A172 (cell line): ENCODE data around the gene KDM5C. TPM values are rescaled to one million over a fixed set of nuclear protein-coding genes. Genes with fewer than 3 reads are reported as not detected.

ENCODE experiments used
- DNase-seq: peaks from one replicate; pipeline ENCODE4 v3.0.0-alpha.2; 2015; ENCODE audit warnings: low spot score
- total RNA-seq: library from RNA; depleted of rRNA; stranded (reverse); fragments of >200 nt; shearing (Covaris generic); gene quantifications from 2 replicates; pipeline ENCODE4 v1.2.3, GENCODE V29; 2014; rRNA removed

The KDM5C gene
- 41.9 and 58.7 TPM in 2 replicates for total RNA-seq

DNA sequence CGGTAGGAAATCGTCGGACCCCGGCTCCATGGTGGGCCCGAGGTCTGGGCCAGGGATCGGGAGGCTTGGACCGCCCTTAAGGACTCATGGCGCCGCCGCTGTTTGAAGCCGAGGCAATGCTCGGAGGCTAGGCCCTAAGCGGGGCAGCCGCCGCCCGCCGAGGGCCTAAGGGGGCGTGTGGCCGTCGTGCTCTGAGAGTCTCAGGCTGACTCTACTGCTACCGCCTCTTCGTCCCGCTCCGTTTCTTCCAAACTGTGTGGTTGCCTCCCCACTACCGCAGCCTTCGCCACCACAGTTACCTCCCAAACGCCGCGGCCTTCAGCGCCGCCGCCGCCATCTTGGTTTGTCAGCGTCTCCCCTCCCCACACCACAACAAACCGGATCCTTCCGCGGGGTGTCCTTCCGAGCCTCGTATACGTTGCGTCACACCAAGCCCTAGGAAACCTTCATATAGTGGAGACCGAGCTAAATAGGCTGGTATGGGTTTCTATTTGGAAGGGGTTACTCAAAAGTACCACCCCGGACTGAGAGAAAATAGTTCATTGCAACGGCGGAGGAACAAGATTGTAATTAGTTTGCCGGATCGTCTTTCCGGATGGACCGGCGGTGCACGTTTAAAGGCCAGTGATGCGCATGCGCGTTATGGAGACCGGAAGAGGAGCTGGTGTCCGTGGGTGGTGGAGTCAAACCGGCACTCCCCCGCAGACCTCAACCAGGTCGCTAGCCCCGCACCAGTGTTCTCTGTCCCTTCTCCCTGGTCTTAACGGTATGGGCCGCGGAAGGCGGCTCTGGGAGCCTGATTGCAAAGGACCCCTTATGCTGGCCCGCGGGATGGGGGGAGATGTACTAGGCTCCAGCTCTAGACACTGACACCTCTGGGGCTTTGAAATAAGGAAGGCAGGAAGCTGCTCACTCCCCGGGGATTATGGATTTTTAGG lies at the start of gene KDM5C:
TSS of gene KDM5C (minus strand) at position 348 of the 938 bp plus-strand sequence. CDS start at position 30, 318 bp downstream.
- DNase-seq = peak; percentile 85

DNA sequence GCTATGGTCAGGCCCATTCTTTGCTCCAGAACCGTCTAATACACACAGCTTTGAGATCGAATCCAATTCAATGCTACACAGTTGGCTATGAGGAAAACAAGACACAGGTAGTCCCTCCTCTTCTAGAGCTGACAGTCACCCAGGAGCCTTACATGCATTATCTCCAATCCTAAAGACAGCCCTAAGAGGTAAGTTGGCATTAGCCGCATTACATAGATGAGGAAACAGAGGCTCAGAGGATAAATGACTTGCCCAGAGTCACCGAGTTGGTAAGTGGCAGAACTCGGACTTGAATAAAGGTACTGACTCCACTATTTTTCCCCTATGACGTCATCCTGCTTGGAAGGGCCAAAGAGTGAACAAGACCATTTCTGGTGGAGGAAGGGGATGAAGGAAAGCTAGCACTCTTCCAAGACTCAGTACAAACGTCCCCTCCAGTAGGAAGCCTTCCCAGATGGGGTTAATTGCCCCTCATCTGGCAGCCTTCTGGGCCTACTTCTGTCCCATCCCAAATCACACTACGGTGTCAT lies 47.9 kb upstream of the KDM5C start:
- DNase-seq = no peak

DNA sequence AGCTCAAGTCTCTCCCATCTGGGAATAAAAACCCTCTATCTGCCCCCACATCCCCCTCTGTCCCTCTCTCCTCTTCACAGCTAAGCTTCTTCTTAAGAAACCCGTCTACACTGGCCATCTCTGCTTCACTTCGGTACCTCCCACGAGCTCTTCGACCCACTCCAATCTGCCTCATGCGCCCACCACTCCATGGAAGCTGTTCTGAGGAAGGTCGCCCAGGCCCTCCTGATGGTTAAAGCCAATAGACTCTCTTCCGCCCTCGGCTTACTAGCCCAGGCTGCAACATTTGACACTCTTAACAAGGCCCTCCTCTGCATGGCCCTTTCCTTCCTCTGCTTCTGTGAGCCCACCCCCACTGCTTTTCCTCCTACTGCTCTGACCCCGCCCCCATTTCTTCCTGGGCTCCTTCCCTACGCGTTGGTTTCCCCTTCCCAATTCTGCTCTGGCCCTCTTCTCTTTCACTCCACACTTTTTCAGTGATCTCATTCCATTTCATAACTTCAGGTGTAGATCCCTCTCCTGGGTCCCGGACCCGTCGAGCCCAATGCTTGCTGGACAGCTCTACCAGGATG lies 44.6 kb upstream of the KDM5C start:
- DNase-seq = no peak

DNA sequence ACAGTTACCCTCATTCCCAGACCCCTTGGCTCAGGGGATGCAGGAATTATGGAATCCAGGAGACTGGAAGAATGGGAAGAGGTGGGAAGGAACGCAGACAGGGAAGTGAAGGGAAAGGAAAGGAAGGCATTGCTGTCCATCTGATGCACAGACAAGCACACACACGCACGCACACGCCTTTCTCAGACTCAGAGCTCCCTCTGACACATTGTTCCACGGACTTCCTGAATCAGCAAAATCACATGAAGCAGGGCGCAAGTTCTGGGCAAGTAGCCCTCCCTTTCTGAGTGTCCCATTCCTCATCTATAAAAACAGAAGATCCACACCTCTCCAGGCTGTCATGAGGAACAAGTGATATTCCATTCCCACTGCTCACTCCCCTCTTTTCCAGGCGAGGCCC lies 43.2 kb upstream of the KDM5C start:
- no peak for DNase-seq

DNA sequence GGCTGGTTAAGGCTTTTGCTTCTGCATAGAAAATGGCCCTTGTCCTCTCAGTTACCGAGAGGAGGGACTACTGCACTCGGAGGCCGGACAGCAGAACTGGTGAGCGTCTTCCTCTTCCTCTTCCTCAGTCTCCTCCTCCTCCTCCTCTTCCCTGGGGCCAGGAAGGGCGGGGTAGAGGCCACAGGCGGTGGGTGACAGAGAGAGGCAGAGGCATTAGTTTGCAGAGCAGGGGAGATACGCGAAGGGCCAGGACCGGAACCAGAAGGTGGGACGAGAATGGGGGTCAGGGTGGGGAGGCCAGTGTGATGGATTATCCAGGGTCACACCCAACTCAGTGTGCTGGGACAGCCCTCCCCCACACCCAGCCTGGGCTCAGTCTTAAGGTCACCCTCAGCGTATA lies 41.9 kb upstream of the KDM5C start:
- peak; percentile 40 for DNase-seq

DNA sequence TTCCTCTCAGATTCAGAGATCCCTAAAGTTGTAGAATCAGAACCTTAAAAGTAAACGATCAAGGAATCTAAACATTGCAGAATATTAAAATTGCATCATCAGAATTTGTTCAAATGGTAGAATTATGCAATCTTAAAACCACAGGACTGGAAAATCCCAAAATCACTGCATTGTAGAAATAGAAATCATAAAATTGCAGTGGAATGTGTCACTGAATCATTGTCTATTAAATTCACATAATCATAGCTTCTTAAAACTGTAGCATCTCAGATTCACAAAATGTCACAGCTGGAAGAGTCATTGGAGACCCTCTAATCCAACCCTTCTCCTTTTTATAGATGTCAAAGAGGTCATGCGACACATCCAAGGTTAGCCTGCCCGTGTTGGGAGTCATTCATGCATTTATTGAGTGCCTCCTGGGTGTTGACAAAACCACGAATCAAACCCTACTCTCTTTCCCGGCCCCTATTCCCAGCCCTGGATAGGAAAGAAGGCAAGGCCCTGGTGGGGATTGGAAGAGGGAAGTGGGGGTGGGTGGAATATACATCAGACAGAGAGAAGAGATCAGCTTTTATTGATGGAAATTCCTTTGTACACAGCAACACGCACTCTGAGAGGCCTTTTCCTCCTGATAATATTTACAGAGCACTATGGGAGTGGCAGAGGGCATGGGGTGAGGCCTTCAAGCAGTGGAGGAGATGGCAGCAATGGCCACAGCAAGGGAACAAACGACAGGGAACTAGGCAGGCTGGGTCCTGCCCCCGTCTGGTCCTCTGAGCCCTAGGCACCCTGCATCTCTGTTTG lies 41.0 kb upstream of the KDM5C start:
- DNase-seq = peak; percentile 32

DNA sequence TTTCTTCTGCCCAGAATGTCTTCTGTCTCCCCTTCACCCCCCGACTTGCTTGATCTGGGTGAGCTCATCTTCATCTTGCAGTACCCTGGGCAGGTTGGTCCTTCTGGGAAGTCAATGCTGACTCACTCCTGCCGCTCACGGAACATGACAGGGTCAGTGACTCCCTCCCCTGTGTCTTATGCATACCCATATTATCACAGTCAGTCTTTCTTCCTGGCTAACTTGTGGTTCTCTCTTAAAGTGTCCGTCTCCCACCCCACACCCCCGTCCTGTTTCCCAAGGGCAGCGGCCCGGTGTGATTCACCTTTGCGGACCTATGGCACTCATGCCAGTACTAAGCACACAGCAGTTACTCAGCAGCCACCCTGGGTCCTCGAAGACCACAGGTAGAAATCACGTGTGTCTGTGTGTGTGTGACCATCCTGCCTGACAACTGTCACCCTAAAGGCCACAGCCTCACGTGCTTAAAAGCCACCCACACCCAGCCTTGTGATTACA lies 38.6 kb upstream of the KDM5C start:
- DNase-seq = peak; percentile 88

DNA sequence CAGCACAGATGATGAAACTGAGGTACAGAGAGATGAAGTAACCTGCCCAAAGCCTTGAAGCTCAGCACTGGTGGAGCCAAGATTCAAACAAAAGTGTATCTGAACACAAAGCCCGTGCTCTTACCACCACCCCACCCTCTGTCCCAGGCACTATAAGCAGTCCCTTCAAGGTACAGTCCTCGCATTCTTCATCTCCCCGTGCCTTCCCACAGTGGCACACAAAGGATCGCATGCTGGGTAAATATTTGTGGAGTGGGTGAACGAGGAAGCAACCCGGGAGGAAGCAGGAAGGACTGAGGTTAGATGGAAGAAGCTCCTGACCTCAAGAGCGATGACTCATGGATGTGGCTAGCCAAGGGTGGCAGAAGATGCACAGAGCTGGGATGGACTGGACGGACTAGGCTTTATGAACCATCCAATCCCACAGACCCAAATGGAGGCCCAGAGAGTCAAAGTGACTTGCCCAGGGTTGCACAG lies 37.9 kb upstream of the KDM5C start:
- peak; percentile 86 for DNase-seq

DNA sequence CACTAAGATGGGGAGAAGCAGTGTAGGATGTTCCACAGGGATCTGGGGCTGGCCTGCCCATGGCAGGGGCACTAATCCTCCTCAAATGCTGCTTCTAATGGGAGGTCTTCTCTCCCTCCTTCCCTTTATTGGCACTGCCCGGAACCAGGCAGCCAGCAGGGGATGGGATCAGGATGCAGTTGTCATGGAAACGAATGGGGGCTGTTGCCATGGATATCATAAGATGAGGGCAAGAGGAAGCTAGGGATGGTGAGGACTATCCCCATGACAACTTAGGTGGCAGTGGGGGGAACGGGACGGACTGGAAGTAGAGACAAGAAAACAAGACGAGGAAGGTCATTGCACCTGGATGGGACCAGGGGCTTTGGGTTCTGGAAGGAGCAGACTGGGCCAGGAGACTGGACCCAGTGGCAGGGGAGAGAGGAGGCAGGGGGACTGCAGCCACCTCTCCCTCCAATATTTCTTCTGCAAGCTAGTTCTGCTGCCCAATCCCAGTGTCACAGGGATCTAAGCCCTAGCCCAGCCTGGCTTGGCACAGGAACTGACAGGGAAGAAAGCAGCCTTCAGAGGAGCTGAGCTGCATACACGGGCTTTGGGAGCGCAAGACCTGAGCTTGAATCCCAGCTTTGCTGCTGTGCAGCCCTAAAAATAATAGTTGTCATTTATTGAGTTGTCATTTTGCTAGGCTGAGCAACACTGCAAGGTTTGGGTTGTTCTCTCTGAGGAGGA lies 37.3 kb upstream of the KDM5C start:
- no peak for DNase-seq

DNA sequence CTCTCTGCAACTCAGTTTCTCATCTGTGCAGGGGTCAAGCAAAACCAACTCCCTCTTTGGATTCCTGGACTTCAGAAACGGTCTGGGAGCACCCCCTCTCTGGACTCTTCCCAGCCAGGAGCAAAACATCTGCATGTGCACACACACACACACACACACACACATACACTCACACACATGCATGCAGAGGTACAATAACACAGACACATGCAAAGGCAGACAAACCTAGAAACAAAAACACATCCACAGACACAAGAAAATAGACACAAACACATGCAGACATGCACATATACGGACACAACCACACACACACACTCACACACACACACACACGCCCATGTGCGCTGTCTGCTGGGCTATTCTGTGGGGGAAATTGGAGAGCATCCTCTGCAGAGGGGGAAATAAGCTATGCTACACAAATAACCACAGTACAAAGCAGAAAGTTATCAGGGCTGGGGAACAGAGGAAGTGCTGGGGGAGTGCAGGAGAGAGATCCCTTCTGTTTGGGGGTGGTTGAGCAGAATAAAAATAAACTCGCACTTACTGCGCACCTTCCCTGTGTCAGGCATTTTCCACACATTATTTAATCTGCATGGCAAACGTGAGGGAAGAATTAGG lies 36.5 kb upstream of the KDM5C start:
- DNase-seq = no peak

DNA sequence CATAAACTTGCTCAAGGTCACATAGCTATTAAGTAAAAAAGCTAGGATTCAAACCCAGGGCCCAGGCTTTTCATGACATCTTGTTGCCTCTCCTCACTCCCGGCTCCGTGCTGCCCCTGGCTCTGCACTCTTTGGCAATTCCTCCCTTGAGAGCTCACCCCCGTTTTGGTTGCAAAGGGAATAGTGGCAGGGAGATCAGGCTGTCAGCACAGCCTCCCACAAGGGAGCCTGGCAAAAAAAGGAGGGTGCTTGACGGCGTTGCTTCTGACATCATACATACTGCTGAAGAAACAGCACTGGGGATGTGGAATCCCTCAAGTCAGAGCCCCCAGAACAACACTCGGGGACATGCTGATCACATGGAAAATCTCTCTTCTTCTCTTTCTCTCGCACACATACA lies 35.8 kb upstream of the KDM5C start:
- no peak for DNase-seq

DNA sequence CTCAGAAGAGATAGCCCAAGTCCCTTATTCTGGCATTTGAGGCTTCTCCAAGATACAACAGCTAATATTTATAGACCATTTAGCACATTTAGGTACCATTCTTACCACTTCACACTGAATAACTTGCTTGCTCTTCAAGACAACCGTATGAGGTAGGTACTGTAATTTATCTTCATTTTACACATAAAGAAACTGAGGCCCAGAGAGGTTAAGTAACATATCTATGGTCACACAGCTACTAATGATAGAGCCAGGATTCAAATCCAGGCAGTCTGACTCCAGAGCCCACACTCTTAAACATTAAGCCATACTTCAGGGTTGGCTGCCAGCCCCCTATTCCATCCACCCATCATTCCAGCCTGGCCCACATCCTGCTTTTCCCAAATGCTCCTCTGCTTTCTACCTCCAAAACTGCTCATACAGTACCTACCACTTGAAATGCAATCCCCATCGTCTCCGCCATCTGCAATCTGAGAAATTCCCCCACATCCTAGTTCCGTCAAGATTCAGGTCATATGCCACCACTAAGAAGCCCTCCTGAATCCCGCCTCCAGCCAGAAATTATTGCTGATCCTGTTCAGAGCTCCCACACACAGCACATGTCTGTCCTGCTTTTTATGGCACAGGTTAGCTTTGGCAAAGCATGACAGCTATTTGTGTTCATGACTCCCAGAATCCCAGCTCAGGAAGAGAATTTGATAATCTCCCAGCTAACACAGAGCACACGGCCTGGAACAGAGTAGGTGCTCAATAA lies 32.8 kb upstream of the KDM5C start:
- DNase-seq = no peak

DNA sequence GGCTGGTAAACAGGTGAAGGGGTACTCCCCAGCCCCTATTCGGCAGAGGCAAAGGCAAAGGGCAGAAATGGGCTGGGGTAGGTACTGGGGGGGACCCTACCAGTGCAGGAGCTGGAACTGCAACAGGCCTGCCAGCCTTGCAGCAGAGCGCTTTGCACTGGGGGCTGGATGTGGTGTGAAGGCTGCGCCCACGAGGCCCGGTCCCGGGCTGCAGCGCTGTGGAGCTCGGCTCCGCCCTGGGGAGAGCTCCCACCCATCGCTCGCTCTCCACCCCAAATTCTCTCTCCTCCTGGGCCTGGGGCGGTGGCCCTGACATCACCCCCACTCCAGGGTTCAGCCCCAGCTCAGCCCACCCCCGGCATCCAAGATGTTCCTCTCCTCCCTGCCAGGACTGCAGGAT lies 32.2 kb upstream of the KDM5C start:
- DNase-seq = no peak

DNA sequence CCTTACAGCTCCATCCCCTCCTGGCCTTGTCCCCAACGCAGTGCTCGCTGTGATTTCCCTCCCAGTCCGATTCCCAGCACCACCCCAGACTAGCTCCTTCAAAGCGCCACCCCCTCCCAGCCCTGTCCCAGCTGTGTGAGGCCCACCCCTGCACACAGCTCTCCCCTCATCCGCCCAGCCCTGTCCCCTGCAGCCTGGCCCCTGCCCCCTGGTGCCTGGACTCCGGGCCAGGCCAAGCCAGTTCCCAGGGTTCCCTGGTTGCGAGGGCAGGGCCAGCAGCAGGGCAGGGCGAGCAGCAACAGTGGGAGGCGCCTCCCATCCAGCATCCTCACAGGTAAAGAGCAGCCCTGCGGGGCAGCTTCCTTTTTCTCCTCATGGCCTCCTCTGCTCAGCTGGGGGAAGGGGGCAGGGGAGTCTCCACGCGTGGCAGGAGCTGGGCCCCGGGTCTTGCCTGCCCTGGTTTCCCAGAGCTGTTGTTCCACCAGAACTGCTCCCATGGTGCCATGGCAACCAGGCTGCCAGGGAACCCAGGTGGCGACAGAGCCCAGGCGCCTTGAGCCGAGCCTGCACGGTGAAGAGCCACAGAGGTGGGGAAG lies 31.5 kb upstream of the KDM5C start:
- no peak for DNase-seq

DNA sequence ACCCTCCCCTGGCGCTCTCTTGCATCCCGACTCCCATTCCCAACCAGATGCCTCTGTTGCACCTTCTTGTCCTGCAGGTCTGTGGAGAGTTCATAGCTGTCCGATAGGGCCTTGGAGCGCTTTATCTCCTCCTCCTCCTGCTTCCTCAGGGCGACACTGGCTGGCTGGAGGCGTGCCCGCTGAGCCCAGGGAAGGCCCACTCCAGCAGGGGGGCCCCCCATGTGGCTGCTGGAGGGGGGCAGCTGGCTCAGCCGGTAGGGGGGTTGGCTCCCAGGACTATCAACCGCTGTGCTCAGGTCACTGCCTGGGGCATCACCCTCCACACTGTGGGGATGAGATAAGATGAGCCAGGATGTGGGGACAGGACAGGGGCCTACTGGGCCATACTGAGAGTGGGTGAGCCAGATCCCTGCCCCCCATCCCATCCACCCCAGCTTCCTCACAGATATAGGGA lies 30.8 kb upstream of the KDM5C start:
- no peak for DNase-seq

DNA sequence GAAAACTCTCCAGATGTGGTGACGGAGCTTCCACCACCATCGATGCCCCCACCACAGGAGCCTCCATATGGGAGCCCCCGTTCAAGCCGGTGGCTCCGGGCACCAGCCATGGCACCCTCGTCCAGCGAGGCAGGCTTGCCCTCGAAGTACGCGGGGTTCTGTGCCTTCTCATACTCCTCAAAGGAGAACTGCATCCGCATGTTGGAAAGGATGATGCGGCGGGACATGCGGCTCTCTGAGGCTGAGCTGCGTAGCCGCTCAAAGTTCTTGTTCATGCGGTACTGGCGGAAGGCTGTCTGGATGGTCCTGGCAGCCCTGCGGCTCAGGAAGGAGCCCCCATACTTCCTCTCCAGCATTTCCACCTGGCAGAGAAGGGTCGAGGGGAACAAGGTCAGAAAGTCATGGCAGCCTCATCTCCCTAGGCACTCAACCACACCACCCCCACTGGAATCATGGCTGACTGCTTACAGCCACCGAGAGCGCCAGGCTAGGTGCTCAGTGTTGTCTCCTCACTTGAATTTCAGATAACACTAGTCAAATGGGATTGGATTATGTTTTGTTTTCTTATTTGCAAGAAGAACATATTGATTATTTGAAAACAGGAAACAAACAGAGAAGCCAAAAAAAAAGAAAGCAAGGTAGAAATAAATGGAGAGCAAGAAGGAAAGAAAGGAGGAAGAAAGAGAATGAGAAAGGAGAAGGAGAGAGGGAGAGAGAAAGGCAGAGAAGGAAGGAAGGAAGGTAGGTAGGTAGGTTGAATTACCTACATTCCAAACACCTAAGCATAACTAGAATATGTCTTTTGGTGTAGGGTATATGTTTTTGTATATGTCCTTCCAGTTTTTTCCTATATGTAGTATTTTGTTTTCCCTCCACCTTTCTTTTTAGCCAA lies 29.8 kb upstream of the KDM5C start:
- DNase-seq = no peak

DNA sequence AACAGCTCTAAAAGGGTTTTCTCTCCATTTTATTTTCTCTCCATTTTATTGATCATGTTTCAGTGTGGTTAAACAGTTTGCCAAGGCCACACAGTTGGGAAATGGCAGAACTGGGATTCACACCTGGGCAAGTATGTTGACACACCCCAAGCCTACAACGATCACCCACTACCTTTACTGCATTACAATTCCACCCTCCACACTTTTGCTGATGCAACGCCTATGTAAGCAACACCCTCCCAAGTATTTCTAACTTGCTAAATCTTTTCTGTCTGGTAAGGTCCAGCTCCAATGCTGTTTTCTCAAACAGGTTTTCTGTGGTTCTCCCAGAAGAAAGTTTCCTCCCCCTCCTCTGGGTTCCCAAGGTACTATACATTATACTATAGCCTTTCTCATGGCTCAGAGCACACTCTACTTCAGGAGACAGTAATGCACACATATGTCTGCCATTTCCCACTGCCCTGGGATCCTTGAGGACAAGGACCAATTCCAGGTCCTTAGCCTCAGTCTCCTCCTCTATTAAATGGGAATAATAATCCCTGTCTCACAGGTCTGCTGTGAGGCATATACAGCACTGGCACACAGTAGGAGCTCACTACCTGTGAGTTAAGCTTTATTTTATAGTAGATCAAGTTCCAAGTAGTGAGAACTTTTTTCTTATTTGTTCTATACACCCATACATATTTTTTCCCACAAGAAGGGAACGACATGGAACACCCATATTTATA lies 28.4 kb upstream of the KDM5C start:
- DNase-seq = no peak

DNA sequence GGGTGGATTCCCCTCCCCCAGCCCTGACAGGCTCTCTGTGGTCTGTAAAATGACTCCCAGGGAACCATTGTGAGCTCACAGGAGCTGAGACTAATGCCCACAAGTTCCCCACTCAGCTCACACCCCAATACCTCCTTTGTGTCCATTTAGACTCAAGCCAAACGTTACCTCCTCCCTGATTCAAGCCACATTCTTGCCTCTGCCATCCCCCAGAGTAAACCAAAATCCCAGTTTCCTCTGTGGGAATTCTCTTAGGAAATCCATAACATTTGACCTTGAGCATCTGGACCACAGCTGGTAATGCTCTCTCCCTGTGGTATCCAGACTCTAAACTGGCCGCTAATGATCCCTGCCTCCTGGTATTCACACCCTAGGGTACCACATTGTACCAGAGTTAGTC lies 26.3 kb upstream of the KDM5C start:
- DNase-seq = no peak
